ENCODE data around the gene RING1.

DNA sequence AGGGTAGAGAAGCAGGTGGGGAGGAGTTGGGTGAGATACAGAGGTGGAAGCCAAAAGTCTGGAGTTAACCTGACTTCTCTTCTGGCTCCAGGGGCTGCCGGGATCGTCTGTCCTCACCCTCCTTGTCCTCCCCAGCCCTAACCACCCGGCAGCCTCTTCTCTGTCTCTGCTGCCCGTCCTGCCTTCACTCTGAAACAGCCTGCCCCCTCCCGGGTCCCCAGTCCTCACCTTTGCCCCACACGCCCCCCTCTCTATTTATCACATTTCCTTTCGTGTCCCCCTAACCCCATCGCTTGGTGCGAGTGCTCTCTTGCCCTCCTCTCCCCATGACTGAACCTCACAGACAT is 5.7 kb downstream of the RING1 start:
- TF ChIP-seq POLR2A (IDR thresholded peaks at IDR 0.05) (no peak), CTCF (IDR thresholded peaks at IDR 0.05) (no peak)
